Measurements from ENCODE around the gene TEDDM1. TPM values are rescaled to one million over a fixed set of nuclear protein-coding genes. Genes with fewer than 3 reads are reported as not detected.

The TEDDM1 gene
- total RNA-seq, 4 donors from 2014 or later, result not detected

DNA sequence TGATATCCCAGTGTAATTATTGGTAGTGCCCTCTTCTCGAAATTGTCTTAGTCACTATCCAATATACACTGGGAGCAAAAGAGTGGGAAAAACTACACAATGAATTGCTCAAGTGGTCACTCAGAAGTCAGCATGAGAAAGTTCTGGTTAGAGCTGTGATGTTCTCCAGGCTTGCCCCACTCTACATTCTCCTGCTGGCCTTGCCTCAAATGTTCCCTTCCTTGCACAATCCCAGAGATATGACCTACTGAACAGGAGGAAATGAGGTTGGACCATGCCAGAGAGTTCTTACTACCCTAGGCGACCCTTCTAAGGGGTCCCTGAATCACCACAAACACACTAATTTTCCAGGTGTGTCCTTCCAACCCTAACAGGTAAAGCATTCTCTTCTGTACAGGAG is 49.6 kb downstream of the TEDDM1 start:
- H3K4me3 ChIP-seq, result no peak overlapping the region
- no peaks in the 10 kb centered on the region for H3K9me3 ChIP-seq
- peak overlapping the region in 1 of 4 donors; percentile 69 for H3K27ac ChIP-seq
- H3K4me1 ChIP-seq, result no peaks in the 10 kb centered on the region
- no peak for TF ChIP-seq POLR2A (IDR thresholded peaks at IDR 0.05)
- TF ChIP-seq, protein P1, sequence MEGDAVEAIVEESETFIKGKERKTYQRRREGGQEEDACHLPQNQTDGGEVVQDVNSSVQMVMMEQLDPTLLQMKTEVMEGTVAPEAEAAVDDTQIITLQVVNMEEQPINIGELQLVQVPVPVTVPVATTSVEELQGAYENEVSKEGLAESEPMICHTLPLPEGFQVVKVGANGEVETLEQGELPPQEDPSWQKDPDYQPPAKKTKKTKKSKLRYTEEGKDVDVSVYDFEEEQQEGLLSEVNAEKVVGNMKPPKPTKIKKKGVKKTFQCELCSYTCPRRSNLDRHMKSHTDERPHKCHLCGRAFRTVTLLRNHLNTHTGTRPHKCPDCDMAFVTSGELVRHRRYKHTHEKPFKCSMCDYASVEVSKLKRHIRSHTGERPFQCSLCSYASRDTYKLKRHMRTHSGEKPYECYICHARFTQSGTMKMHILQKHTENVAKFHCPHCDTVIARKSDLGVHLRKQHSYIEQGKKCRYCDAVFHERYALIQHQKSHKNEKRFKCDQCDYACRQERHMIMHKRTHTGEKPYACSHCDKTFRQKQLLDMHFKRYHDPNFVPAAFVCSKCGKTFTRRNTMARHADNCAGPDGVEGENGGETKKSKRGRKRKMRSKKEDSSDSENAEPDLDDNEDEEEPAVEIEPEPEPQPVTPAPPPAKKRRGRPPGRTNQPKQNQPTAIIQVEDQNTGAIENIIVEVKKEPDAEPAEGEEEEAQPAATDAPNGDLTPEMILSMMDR (IDR thresholded peaks at IDR 0.05), result no peak
- no peaks in the 10 kb centered on the region for H3K27me3 ChIP-seq
- peak in 1 of 3 donors; percentile 53 for DNase-seq
- no peaks in the 10 kb centered on the region for H3K36me3 ChIP-seq

DNA sequence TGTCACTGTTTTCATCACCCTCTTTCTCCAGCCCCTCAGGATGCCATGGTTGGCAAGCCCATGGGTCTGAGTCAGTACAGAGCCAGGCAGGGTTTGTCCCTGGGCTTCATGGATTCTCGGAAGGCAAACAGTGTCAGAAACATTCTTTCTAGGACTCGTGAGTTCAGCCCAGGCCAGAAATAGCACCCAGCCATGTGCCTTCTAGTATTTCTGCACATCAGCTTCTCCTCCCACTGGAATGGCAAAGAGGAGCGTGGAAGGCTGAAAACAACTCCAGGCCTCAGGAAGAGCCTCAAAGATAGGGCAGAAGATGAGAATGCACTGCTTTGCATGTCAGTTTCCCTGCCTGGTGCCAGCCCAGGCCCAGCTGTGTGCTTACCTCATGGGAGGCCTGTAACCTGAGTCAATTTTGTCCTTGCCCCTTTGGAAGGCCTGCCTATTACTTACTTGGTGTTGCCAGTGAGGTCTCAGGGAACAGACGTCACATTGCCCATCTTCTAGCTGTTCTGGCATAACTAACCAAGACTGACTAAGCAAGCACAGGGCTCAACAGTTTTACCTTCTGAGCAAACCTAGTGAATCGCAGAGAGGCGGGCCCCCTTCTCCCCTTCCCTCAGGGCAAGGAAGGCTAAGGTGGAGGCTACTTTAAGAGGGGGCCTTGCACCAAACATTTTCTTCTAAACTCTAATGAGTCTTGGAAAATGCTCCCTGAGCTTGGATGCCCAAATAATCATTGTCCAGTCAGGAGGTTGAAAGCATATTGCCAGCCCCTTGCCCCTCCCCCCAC is 51.3 kb downstream of the TEDDM1 start:
- peak overlapping the region in 1 of 4 donors; percentile 69 for H3K27ac ChIP-seq
- no peaks in the 10 kb centered on the region for H3K27me3 ChIP-seq
- H3K4me1 ChIP-seq, result no peaks in the 10 kb centered on the region
- no peak overlapping the region for H3K4me3 ChIP-seq
- H3K9me3 ChIP-seq, result no peaks in the 10 kb centered on the region
- H3K36me3 ChIP-seq, result no peaks in the 10 kb centered on the region
- no peak for DNase-seq
- TF ChIP-seq, protein P1 (IDR thresholded peaks at IDR 0.05), result no peak
- no peak for TF ChIP-seq POLR2A (IDR thresholded peaks at IDR 0.05)

Other genes with a start within 250 kb of the TEDDM1 start
- 100 to 1,000 TPM; 148 to 864 (median 443) TPM for gene GLUL, start 8.9 kb downstream of the TEDDM1 start, total RNA-seq
- not detected for gene RGSL1, start 49.5 kb upstream of the TEDDM1 start, total RNA-seq
- gene RNASEL, start 188.6 kb upstream of the TEDDM1 start, total RNA-seq, result 10 to 100 TPM; 12.4 to 15.0 (median 13.3) TPM
- under 1 TPM in 1 of 4 donors, not detected in 3; 0.40 TPM for gene RGS16, start 203.7 kb upstream of the TEDDM1 start, total RNA-seq

All from Peyer's patch (tissue), 4 donors.